Pulmonary artery endothelial cell (primary cell): ENCODE results near the gene LENG9. TPM values are rescaled to one million over a fixed set of nuclear protein-coding genes. Genes with fewer than 3 reads are reported as not detected.
"Not testable (repeated sequence)": the region's sequence is repeated elsewhere in the genome, so short reads cannot be mapped to it uniquely, and the experiment has no call there.

Source experiments
- DNase-seq: peaks from one replicate; pipeline ENCODE4 v3.0.0-alpha.2; 2011; ENCODE audit warnings: low read depth, low spot score
- total RNA-seq: library from RNA; depleted of rRNA; stranded (reverse); fragments of >200 nt; gene quantifications from 2 replicates; pipeline ENCODE4 v1.2.3, GENCODE V29; 2014

Gene LENG9
- total RNA-seq: 6.8 and 7.9 TPM in 2 replicates

GRCh38 chr19:54463531-54464043 lies at the start of gene LENG9:
LENG9 (minus strand) TSS chr19:54463778; CDS start chr19:54463526, 252 bp downstream.
- DNase-seq: peak; percentile 97

DNA sequence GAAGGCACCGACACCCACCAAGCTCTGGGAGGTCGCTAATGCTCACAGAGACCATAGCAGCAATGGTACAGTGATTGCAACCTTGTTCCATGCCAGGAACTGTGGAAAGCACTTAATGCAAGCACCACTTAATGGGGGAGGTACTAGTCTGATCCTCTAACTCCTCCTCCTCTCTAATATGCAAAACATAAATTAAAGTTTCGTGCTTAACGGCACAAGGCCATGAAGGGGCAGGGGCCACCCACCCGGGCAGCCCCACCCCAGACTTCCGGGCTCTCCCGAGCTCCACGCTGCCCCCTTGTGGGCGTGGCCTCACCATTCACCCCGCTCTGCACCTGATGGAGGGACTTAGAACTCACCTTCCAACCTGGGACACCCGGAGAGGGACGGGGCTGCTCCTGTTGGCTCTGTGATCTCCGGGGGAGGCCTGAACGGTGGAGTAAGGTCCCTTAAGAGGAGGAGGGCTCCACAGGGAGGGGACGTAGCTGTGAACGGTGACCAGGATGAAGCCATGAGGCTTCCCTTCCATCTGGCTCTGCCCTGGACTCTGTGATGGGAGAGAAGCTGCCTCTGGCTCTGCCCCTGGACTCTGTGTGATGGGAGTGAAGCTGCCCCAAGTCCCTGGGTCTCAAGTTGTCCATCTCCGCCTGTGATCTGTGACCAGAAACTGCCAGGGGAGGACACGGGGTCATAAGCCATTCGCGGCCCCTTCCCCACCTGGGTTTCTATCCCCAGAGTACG lies 45.8 kb upstream of the LENG9 start:
- not testable (repeated sequence) for DNase-seq

- not testable (repeated sequence) for DNase-seq
Observed at GRCh38 chr19:54508487-54508886, 44.9 kb upstream of the LENG9 start.

DNA sequence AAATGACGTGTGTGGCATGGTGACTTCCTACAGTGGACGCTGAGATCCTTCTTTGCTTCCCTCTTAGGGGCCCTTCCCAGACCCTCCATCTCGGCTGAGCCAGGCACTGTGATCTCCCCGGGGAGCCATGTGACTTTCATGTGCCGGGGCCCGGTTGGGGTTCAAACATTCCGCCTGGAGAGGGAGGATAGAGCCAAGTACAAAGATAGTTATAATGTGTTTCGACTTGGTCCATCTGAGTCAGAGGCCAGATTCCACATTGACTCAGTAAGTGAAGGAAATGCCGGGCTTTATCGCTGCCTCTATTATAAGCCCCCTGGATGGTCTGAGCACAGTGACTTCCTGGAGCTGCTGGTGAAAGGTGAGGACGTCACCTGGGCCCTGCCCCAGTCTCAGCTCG lies 44.2 kb upstream of the LENG9 start:
- no peak for DNase-seq

- DNase-seq: not testable (repeated sequence)
Observed at GRCh38 chr19:54507038-54507717, 43.6 kb upstream of the LENG9 start.

DNA sequence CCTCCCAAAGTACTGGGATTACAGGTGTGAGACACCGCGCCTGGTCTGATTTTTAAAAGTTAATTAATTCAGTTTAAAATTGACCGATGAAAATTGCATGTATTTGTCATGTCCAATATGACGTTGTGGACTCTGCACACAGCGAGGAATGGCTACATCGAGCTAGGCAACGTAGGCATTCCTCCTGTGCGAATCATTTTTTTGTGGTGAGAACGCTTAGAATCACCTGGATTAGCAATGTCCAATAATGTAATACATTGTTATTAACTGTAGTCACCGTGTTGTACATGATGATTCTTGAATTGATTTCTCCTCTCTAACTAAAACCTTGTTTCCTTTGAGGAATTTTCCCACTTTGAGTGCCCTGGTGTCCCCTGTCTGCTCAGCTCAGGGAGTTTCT lies 42.5 kb upstream of the LENG9 start:
- no peak for DNase-seq

DNA sequence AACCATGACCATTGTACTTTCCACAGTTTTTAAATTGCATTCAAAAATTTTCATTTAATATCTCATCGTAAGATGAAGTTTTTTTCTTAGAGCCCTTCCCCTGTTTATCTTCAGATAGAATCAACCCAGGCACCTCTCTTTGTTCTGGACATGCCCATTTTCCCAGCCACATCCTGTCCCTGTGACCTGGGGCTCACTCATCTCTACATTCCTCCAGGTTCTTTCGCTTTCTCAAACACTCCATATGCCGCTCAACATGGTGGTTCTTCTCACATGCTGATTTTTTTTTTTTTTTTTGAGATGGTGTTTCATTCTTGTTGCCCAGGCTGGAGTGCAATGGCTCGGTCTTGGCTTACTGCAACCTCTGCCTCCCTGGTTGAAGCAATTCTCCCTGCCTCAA lies 42.0 kb upstream of the LENG9 start:
- DNase-seq: not testable (repeated sequence)

- no peak for DNase-seq
Observed at GRCh38 chr19:54502518-54503048, 39.0 kb upstream of the LENG9 start, which contains the start of gene LAIR2. LAIR2 (plus strand) TSS chr19:54502831; CDS start chr19:54502919, 88 bp downstream.

DNA sequence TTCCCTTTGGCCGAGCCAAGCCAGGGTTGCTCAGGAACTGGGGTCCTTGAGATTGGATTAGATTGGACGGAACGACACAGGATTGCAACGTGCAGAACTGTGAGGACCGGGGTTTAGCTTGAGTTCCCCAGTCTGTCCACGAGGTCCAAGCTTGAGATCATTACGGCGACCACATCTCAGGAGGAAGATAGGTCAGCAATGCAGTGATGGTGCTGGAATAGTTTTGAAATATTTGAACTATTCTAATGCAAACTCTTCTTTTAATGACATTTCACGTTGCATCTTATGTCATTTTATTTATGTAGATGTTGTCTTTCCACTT lies 34.8 kb upstream of the LENG9 start:
- not testable (repeated sequence) for DNase-seq

GRCh38 chr19:54497747-54498450 lies 34.3 kb upstream of the LENG9 start:
- DNase-seq: not testable (repeated sequence)

DNA sequence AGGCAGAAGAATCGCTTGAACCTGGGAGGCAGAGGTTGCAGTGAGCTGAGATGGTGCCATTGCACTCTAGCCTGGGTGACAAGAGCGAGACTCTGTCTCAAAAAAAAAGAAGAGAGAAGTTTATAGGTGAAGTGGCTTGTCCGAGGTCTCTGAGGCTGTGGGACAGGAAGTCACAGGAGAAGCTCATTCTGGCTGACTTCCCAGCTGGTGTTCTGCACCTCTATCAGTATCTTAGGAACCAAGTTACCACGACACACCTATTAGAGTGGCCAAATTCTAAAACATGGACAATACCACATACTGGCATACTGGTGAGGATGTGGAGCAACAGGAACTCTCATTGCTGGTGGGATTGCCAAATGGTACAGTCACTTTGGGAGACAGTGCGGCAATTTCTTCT lies 31.7 kb upstream of the LENG9 start:
- DNase-seq: not testable (repeated sequence)

- DNase-seq: no peak
Observed at GRCh38 chr19:54493967-54494585, 30.5 kb upstream of the LENG9 start.

GRCh38 chr19:54493056-54493455 lies 29.5 kb upstream of the LENG9 start:
- DNase-seq: not testable (repeated sequence)

DNA sequence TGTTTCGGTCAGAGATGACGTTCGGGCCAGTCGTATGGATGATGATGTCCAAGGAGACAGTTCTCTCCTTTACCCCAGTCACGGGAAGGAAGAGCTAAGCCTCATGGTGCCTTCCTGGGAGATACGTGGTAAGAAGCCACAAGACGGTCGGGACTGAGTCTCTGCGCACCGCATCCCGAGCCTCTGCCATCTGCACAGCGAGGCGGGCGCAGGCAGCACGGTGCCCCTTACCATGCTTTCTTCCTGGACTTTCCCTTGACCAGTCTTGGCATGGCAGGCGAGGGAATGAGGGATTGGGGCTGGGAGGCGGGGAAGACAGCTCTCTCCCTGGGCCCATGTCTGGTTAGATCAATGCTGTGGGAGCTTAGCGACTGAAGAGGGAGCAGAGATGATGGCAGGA lies 29.0 kb upstream of the LENG9 start:
- DNase-seq: no peak

- no peak for DNase-seq
Observed at GRCh38 chr19:54489766-54490165, 26.2 kb upstream of the LENG9 start.

DNA sequence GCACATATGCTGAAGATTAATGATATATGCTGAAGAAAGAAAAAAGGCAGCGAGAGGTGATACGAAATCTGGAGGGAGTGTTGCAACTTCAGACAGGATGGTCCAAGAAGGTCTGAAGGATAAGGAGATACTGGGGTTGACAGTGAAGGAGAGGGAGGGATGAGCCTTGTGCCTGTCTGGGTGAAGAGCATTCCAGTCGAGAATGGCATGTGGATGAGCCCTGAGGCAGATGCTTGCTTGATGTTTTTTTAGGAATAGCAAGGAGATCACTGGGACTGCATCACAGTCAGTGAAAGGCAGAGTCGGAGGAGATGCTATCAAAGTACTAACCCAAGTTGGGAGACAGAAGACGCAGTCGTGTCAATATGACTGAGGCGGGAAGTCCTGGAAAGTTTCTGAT lies 25.8 kb upstream of the LENG9 start:
- DNase-seq: no peak

GRCh38 chr19:54485851-54486250 lies 22.3 kb upstream of the LENG9 start:
- DNase-seq: no peak

DNA sequence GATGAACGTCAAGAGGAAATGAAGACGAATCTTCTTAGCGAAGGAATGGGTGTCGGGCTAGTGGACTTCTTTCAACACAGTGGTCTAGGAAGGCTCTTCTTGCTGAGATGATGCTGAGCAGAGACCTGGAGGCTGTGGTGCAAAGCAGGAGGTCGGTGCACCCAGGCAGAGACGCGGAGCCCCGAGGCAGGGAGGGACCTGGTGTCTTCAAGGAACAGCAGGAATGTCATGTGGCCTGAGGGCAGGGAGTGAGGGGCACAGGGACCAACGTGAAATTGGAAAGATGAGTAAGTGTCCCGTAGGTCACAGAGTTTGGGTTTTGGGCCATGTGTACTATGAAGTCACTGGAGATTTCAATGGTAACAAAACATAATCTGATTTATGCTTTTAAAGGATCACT lies 20.9 kb upstream of the LENG9 start:
- no peak for DNase-seq

DNA sequence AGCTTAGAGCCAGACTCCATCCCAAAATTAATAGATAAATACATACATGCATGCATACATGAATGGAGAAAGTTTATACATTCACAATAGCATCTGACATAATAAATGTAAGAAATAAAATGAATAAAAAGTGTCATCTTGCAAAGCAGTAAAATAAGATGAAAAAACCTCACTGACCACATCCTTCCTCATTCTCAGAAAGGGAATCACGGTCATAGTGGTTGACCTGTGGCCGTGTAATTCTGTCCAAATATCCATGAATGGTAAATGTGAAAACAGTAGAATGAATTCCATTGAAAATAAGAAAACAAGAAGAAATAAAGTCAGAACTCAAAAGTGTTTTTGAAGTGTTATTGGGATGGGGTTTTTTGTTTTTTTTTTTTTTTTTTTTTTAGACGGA lies 19.3 kb upstream of the LENG9 start:
- no peak for DNase-seq

DNA sequence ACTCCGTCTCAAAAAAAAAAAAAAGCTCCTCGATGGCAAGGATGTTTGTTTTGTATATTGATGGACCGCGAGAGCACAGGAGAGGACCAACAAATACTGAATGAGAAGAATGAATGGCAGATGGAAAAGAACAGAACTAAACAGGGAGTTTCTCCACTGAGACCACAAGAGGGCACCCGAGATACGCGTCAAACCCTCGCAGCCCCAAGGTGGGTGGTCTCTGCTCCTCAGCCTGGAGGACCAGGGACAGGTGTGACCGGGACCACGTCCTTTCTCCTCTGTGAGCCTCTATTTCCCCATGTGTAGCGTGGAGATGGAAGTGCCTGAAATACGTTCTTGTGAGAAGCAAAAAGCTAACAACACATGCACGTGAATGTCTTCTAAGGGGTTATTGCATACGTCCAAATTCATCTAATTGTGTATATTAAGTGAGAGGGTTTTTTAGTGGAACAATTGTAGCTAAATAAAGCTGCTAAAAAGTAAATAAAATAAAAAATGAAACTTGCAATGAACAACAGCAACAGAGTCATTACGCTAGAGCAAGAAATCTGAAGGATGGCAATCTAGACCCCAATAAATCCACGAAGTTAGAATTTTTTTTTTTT lies 17.9 kb upstream of the LENG9 start:
- DNase-seq: no peak

- no peak for DNase-seq
Observed at GRCh38 chr19:54480051-54480450, 16.5 kb upstream of the LENG9 start.
